ENCODE data around the gene ZNF827. TPM values are rescaled to one million over a fixed set of nuclear protein-coding genes. Genes with fewer than 3 reads are reported as not detected.

The ZNF827 gene
- total RNA-seq, 1 experiment from 2014 or later, result 22.4 TPM

GRCh38 chr4:145825255-145825654, 113.4 kb downstream of the ZNF827 start:
- intact Hi-C loops (cut with micrococcal nuclease; ENCODE audit: unreplicated experiment), result no loop called here
- no TSS peak for BruUV-seq (replicated peaks)
- no peaks in the 10 kb centered on the region for H3K9me3 ChIP-seq (ENCODE audit: insufficient read depth, low read depth)
- no peaks in the 10 kb centered on the region for H3K79me2 ChIP-seq (ENCODE audit: low read depth)
- no peaks in the 10 kb centered on the region for H3F3A ChIP-seq (ENCODE audit: insufficient read depth, low read depth)
- H3K27ac ChIP-seq, result no peak overlapping the region
- H3K27me3 ChIP-seq (ENCODE audit: insufficient read depth, low read depth), result no peaks in the 10 kb centered on the region
- no peaks in the 10 kb centered on the region for H3K4me1 ChIP-seq (replicated peaks; ENCODE audit: insufficient read depth)
- no peak for TF ChIP-seq EZH2 (IDR thresholded peaks at IDR 0.05; ENCODE audit: low read depth)
- TF ChIP-seq CTCF (conservative IDR thresholded peaks at IDR 0.05), result no peak
- no peak overlapping the region for H3K4me3 ChIP-seq
- no peak overlapping the region for H3K4me2 ChIP-seq
- H3K9me2 ChIP-seq (ENCODE audit: insufficient read depth), result no peaks in the 10 kb centered on the region
- no peaks in the 10 kb centered on the region for H3K36me3 ChIP-seq (ENCODE audit: low read depth)
- no peak overlapping the region for H2AFZ ChIP-seq
- ChIA-PET CTCF (no interaction called here), POLR2A (ENCODE audit: unreplicated experiment) (no interaction called here)
- no peaks in the 10 kb centered on the region for H4K20me1 ChIP-seq (ENCODE audit: insufficient read depth)
- no peak for DNase-seq

- Histone ChIP-seq H3K9me3 (ENCODE audit: insufficient read depth, low read depth) (no peaks in the 10 kb centered on the region), H4K20me1 (ENCODE audit: insufficient read depth) (no peaks in the 10 kb centered on the region), H3K79me2 (ENCODE audit: low read depth) (no peaks in the 10 kb centered on the region), H3F3A (ENCODE audit: insufficient read depth, low read depth) (no peaks in the 10 kb centered on the region), H3K27ac (no peak overlapping the region), H3K4me2 (no peak overlapping the region), H3K4me1 (replicated peaks; ENCODE audit: insufficient read depth) (no peaks in the 10 kb centered on the region), H2AFZ (no peak overlapping the region), H3K27me3 (ENCODE audit: insufficient read depth, low read depth) (no peaks in the 10 kb centered on the region), H3K36me3 (ENCODE audit: low read depth) (no peaks in the 10 kb centered on the region), H3K9me2 (ENCODE audit: insufficient read depth) (no peaks in the 10 kb centered on the region), H3K4me3 (no peak overlapping the region)
- BruUV-seq (replicated peaks), result no TSS peak
- TF ChIP-seq EZH2 (IDR thresholded peaks at IDR 0.05; ENCODE audit: low read depth), result no peak
- no peak for TF ChIP-seq CTCF (conservative IDR thresholded peaks at IDR 0.05)
- ChIA-PET CTCF (no interaction called here), POLR2A (ENCODE audit: unreplicated experiment) (no interaction called here)
- intact Hi-C loops (cut with micrococcal nuclease; ENCODE audit: unreplicated experiment), result no loop called here
- DNase-seq, result no peak
Measured at GRCh38 chr4:145824463-145824862, 114.2 kb downstream of the ZNF827 start.

- Histone ChIP-seq H3K4me2 (no peak overlapping the region), H4K20me1 (ENCODE audit: insufficient read depth) (no peaks in the 10 kb centered on the region), H3F3A (ENCODE audit: insufficient read depth, low read depth) (no peaks in the 10 kb centered on the region), H3K27ac (no peak overlapping the region), H3K79me2 (ENCODE audit: low read depth) (no peaks in the 10 kb centered on the region), H3K36me3 (ENCODE audit: low read depth) (no peaks in the 10 kb centered on the region), H2AFZ (no peak overlapping the region), H3K27me3 (ENCODE audit: insufficient read depth, low read depth) (no peaks in the 10 kb centered on the region), H3K9me2 (ENCODE audit: insufficient read depth) (no peaks in the 10 kb centered on the region), H3K4me3 (no peak overlapping the region), H3K9me3 (ENCODE audit: insufficient read depth, low read depth) (no peaks in the 10 kb centered on the region), H3K4me1 (replicated peaks; ENCODE audit: insufficient read depth) (no peaks in the 10 kb centered on the region)
- no TSS peak for BruUV-seq (replicated peaks)
- no peak for TF ChIP-seq EZH2 (IDR thresholded peaks at IDR 0.05; ENCODE audit: low read depth)
- TF ChIP-seq CTCF (conservative IDR thresholded peaks at IDR 0.05), result no peak
- DNase-seq, result no peak
- intact Hi-C loops (cut with micrococcal nuclease; ENCODE audit: unreplicated experiment), result no loop called here
- ChIA-PET POLR2A (ENCODE audit: unreplicated experiment) (no interaction called here), CTCF (no interaction called here)
Measured at GRCh38 chr4:145823743-145824142, 114.9 kb downstream of the ZNF827 start.
